GM10266 (cell line): ENCODE measurements around the gene CPSF4.

ENCODE experiments used
- DNase-seq: peaks from one replicate; pipeline ENCODE4 v3.0.0; 2012; ENCODE audit errors: extremely low spot score
- CTCF ChIP-seq: IDR thresholded peaks from 2 replicates; pipeline ENCODE4 v1.5.1; 2012; ENCODE audit warnings: mild to moderate bottlenecking, low read depth; ENCODE audit not compliant: control insufficient read depth, insufficient read depth; ENCODE audit errors: missing control alignments

CPSF4 gene

DNA sequence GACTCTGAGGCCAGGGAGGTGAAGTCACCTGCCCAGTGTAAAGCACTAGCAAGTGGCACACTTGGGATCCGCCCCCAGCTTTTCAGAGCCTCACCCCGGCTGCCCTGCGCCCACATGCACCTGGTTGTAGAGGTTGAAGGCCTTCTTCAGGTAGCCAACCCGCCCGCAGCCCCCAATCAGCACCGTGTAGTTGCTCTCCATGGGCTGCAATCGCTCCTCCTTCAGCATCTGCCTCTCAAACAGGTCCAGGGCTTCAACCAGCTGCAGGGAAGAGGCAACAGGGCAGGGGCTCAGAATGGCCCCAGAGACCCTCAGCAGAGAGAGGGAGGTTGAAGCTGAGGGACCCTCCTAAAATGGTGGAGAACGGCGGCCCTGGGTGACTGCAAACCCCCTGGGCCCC is 5.6 kb upstream of the CPSF4 start:
- no peak for TF ChIP-seq CTCF
- DNase-seq: no peak

DNA sequence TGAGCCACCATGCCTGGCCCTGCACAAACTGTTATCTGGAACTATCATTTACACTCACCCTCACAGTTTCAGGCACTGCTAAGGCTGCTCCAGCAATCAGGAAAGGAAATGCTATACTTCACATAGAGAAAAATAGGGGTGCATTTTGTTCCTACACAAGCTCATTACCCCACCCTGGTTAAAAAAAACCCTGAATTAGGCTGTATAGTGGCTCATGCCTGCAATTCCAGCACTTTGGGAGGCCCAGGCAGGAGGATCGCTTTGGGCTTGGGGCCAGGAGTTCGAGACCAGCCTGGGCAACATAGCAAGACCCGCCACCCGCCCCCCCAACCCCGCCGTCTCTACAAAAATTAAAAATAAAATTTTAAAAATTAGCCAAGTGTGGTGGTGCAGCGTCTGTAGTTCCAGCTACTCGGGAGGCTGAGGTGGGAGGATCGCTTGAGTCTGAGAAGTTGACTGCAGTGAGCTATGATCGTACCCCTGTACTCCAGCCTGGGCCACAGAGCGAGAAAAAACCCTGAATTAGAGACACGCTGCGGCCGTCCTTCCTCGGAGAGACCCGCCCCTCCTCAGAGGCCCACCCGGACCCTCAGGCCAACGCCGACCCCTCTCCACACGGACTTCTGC is 684 bp upstream of the CPSF4 start:
- no peak for TF ChIP-seq CTCF
- DNase-seq: no peak

DNA sequence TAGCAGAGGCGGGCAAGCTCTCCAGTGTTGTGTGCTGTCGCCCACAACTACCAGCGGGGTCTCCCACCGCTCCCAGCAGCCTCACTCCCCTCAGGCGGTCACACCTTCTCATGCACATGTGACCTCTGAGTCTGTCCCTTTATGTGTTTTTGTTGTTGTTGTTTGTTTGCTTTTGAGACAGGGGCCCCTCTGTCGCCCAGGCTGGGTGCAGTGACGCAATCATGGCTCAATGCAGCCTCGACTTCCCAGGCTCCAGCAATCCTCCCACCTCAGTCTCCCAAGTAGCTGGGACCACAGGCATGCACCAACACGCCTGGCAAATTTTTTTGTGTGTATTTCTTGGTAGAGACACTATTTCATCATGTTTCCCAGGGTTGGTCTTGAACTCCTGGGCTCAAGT is 1.5 kb downstream of the CPSF4 start:
- no peak for DNase-seq
- TF ChIP-seq CTCF: no peak

GRCh38 chr7:99446096-99446495 is 7.4 kb downstream of the CPSF4 start:
- TF ChIP-seq CTCF: no peak
- no peak for DNase-seq

GRCh38 chr7:99447943-99448342 is 9.2 kb downstream of the CPSF4 start:
- no peak for DNase-seq
- TF ChIP-seq CTCF: peak; percentile 39

GRCh38 chr7:99448855-99449254 is 10.1 kb downstream of the CPSF4 start:
- no peak for TF ChIP-seq CTCF
- DNase-seq: no peak

GRCh38 chr7:99449326-99449725 is 10.6 kb downstream of the CPSF4 start:
- DNase-seq: no peak
- no peak for TF ChIP-seq CTCF
